SK-N-SH (cell line): ENCODE data around the gene SHC3. TPM values are rescaled to one million over a fixed set of nuclear protein-coding genes. Genes with fewer than 3 reads are reported as not detected.

Source experiments
- CTCF ChIA-PET: fragments of 300-600, 350-600 bp; formaldehyde crosslinking; extraction: SDS; loops from one replicate; lab custom pipeline; 2021; lab: Yijun Ruan, JAX
- POLR2A ChIA-PET: fragments of 350-600 bp; sonication (Branson Sonifier 250); formaldehyde crosslinking; extraction: SDS; loops from one replicate; lab custom pipeline; 2020; ENCODE audit warnings: antibody characterized with exemption, inconsistent platforms; lab: Yijun Ruan, JAX
- DNase-seq: peaks from one replicate; pipeline ENCODE4 v3.0.0; 2012
- H2AFZ ChIP-seq: fragments of 200-600 bp; sonication (generic); 2 replicates; pipeline ENCODE4 v1.8.1; 2016; ENCODE audit warnings: antibody characterized with exemption, mild to moderate bottlenecking, low read depth
- H3F3A ChIP-seq: fragments of 200-600 bp; sonication (generic); replicated peaks from 2 replicates; pipeline ENCODE3; 2016; ENCODE audit warnings: antibody characterized with exemption, mild to moderate bottlenecking; ENCODE audit not compliant: insufficient read depth
- H3K27ac ChIP-seq, 2 experiments: fragments of 200-500 bp in 1 of 2; fragments of 200-600 bp in 1 of 2; sonication (Bioruptor generic) in 1 of 2; sonication (generic), shearing (Covaris generic) in 1 of 2; 2 replicates each; pipeline versions ENCODE4 v1.5.1 to v1.6.1; 2014 to 2016; ENCODE audit warnings: low read depth in 2 of 2, inconsistent platforms in 1 of 2, low read length in 1 of 2, mild to moderate bottlenecking in 1 of 2, mixed read lengths in 1 of 2
- H3K27me3 ChIP-seq: fragments of 200-600 bp; sonication (generic), shearing (Covaris generic); 2 replicates; pipeline ENCODE4 v1.6.1; 2016; ENCODE audit warnings: mixed run types; ENCODE audit not compliant: insufficient read depth
- H3K36me3 ChIP-seq, 2 experiments: fragments of 200-500 bp in 1 of 2; fragments of 200-600 bp in 1 of 2; sonication (Bioruptor generic) in 1 of 2; sonication (generic) in 1 of 2; replicated peaks in 1 of 2; 2 replicates each; pipeline versions ENCODE3 to v1.5.1; 2014 to 2016; ENCODE audit warnings: low read length in 1 of 2, mild to moderate bottlenecking in 1 of 2; ENCODE audit not compliant: insufficient read depth in 2 of 2, control insufficient read depth in 1 of 2
- H3K4me1 ChIP-seq, 2 experiments: fragments of 200-500 bp in 1 of 2; fragments of 200-600 bp in 1 of 2; sonication (Bioruptor generic) in 1 of 2; sonication (generic), shearing (Covaris generic) in 1 of 2; 2 replicates each; pipeline versions ENCODE4 v1.5.1 to v1.6.1; 2014 to 2016; ENCODE audit warnings: low read depth in 1 of 2, low read length in 1 of 2, mixed run types in 1 of 2; ENCODE audit not compliant: insufficient read depth in 2 of 2, control insufficient read depth in 1 of 2
- H3K4me2 ChIP-seq: fragments of 200-600 bp; sonication (generic), shearing (Covaris generic); 2 replicates; pipeline ENCODE4 v1.6.1; 2017; ENCODE audit warnings: mixed run types
- H3K4me3 ChIP-seq, 2 experiments: fragments of 200-500 bp in 1 of 2; fragments of 200-600 bp in 1 of 2; sonication (Bioruptor generic) in 1 of 2; sonication (generic), shearing (Covaris generic) in 1 of 2; 2 replicates each; pipeline versions ENCODE4 v1.5.1 to v1.8.1; 2014 to 2016; ENCODE audit warnings: low read depth in 2 of 2, inconsistent platforms in 1 of 2, low read length in 1 of 2, mild to moderate bottlenecking in 1 of 2, mixed read lengths in 1 of 2, moderate library complexity in 1 of 2
- H3K79me2 ChIP-seq: fragments of 200-600 bp; sonication (generic); 2 replicates; pipeline ENCODE4 v1.8.1; 2017; ENCODE audit warnings: mild to moderate bottlenecking; ENCODE audit not compliant: insufficient read depth
- H3K9ac ChIP-seq: fragments of 200-600 bp; sonication (generic); 2 replicates; pipeline ENCODE4 v1.6.1; 2017; ENCODE audit warnings: mixed run types
- H3K9me2 ChIP-seq: fragments of 200-600 bp; sonication (generic); 2 replicates; pipeline ENCODE4 v1.6.1; 2017; ENCODE audit warnings: mixed run types
- H3K9me3 ChIP-seq: fragments of 200-600 bp; sonication (generic); 2 replicates; pipeline ENCODE4 v1.6.1; 2017; ENCODE audit warnings: mixed run types, mild to moderate bottlenecking, moderate library complexity
- H4K20me1 ChIP-seq: fragments of 200-600 bp; sonication (generic); 2 replicates; pipeline ENCODE4 v1.6.1; 2017; ENCODE audit warnings: mild to moderate bottlenecking, mixed run types; ENCODE audit not compliant: insufficient read depth
- CHD2 ChIP-seq: fragments of 150-350 bp; IDR thresholded peaks from 2 replicates; pipeline ENCODE4 v1.6.1; 2018; ENCODE audit warnings: low read length; ENCODE audit not compliant: partially characterized antibody
- ELF1 ChIP-seq: IDR thresholded peaks from 2 replicates; pipeline ENCODE4 v1.4.0; 2012
- EP300 ChIP-seq, 2 experiments: IDR thresholded peaks; 2 replicates each; pipeline versions ENCODE4 v1.4.0 to v1.6.1; 2012; ENCODE audit warnings: borderline replicate concordance in 1 of 2, low read depth in 1 of 2, low read length in 1 of 2
- EZH2phosphoT487 ChIP-seq: fragments of 200-600 bp; sonication (generic); IDR thresholded peaks from 2 replicates; pipeline ENCODE4 v1.6.1; 2017; ENCODE audit warnings: low read depth, mixed run types, mild to moderate bottlenecking, antibody characterized with exemption, moderate library complexity, borderline replicate concordance
- FOXM1 ChIP-seq: IDR thresholded peaks from 2 replicates; pipeline ENCODE4 v1.4.0; 2012; ENCODE audit warnings: low read depth, mild to moderate bottlenecking
- GABPA ChIP-seq: IDR thresholded peaks from 2 replicates; pipeline ENCODE4 v1.4.0; 2012; ENCODE audit warnings: low read depth, mild to moderate bottlenecking
- GATA2 ChIP-seq: sonication (generic); formaldehyde crosslinking; IDR thresholded peaks from 2 replicates; pipeline ENCODE4 v1.5.0; 2020; ENCODE audit warnings: mild to moderate bottlenecking, missing genetic modification reagents
- JUND ChIP-seq: IDR thresholded peaks from 2 replicates; pipeline ENCODE4 v1.4.0; 2012
- MEF2A ChIP-seq: IDR thresholded peaks from 2 replicates; pipeline ENCODE4 v1.4.0; 2012; ENCODE audit warnings: low read depth, borderline replicate concordance
- MXI1 ChIP-seq: IDR thresholded peaks from 2 replicates; pipeline ENCODE4 v1.6.1; 2012; ENCODE audit warnings: mild to moderate bottlenecking, low read depth, low read length, improper control_type of control experiment
- NRF1 ChIP-seq: IDR thresholded peaks from 2 replicates; pipeline ENCODE4 v1.6.1; 2012; ENCODE audit warnings: low read depth, mild to moderate bottlenecking, low read length
- RAD21 ChIP-seq: IDR thresholded peaks from 2 replicates; pipeline ENCODE4 v1.6.1; 2012; ENCODE audit warnings: mild to moderate bottlenecking, low read length
- RCOR1 ChIP-seq: fragments of 150-350 bp; IDR thresholded peaks from 2 replicates; pipeline ENCODE4 v1.6.1; 2017; ENCODE audit warnings: antibody characterized with exemption, low read length
- RXRA ChIP-seq: IDR thresholded peaks from 2 replicates; pipeline ENCODE4 v1.4.0; 2012; ENCODE audit warnings: low read depth, mild to moderate bottlenecking, borderline replicate concordance
- SIN3A ChIP-seq: IDR thresholded peaks from 2 replicates; pipeline ENCODE4 v1.6.1; 2012; ENCODE audit warnings: low read depth, mild to moderate bottlenecking, low read length, moderate library complexity, borderline replicate concordance
- TEAD4 ChIP-seq: IDR thresholded peaks from 2 replicates; pipeline ENCODE4 v1.4.0; 2012; ENCODE audit warnings: mild to moderate bottlenecking, borderline replicate concordance; ENCODE audit not compliant: insufficient read depth
- YY1 ChIP-seq: IDR thresholded peaks from 2 replicates; pipeline ENCODE4 v1.4.0; 2012; ENCODE audit warnings: low read depth, mild to moderate bottlenecking
- WGBS: methylation state at CpG from one replicate; pipeline ENCODE4 v1.1.6; 2017; ENCODE audit warnings: low lambda C conversion rate; 5-methylcytosine and 5-hydroxymethylcytosine counted together
- polyA plus RNA-seq, 3 experiments: library from polyadenylated mRNA; depleted of rRNA; stranded (reverse); fragments of >200 nt; gene quantifications; 2 replicates each; pipeline ENCODE4 v1.2.3, GENCODE V29; 2012
- TF ChIP-seq, protein P1 (sequence below): fragments of 200-600 bp; sonication (generic); IDR thresholded peaks from 2 replicates; pipeline ENCODE4 v1.6.1; 2017; ENCODE audit warnings: antibody characterized with exemption, mild to moderate bottlenecking, moderate library complexity
- TF ChIP-seq, protein P2 (sequence below): IDR thresholded peaks from 2 replicates; pipeline ENCODE4 v1.4.0; 2012; ENCODE audit warnings: low read depth, borderline replicate concordance
- TF ChIP-seq, protein P3 (sequence below): IDR thresholded peaks from 2 replicates; pipeline ENCODE4; 2012
- TF ChIP-seq, protein P4 (sequence below): IDR thresholded peaks from 2 replicates; pipeline ENCODE4 v1.6.1; 2012; ENCODE audit warnings: mild to moderate bottlenecking, low read depth, low read length, moderate library complexity
- TF ChIP-seq, protein P5 (sequence below): IDR thresholded peaks from 2 replicates; pipeline ENCODE4 v1.4.0; 2012; ENCODE audit warnings: low read depth, borderline replicate concordance

Gene SHC3
- polyA plus RNA-seq, 1 of the 3 experiments (the other 2 are of a cell fraction): 3.2 TPM

DNA sequence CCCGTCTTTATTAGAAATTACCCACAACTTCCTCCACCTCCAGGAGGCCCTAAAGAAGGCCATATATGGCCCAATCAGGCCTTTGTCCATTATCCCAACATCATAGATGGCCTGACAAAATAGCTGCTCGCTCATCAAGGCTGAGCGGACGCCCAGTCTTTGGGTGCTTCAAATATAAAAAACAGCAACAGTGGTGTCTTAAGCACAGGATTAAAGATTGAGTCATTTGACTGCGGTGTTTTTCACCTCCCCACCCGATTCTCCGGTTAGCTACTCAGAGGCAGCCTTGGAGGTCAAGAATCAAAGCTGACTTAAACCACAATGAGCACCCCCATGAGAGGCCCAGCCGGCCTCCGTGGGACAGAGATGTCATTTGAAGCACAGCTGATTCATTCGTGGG is 168.6 kb downstream of the SHC3 start:
- no peaks in the 10 kb centered on the region for H3K9me2 ChIP-seq
- TF ChIP-seq SIN3A (no peak), JUND (no peak), GATA2 (CRISPR knock-in tag) (no peak), EZH2phosphoT487 (no peak), RXRA (no peak), FOXM1 (no peak), CHD2 (no peak), NRF1 (no peak)
- TF ChIP-seq, protein P1, sequence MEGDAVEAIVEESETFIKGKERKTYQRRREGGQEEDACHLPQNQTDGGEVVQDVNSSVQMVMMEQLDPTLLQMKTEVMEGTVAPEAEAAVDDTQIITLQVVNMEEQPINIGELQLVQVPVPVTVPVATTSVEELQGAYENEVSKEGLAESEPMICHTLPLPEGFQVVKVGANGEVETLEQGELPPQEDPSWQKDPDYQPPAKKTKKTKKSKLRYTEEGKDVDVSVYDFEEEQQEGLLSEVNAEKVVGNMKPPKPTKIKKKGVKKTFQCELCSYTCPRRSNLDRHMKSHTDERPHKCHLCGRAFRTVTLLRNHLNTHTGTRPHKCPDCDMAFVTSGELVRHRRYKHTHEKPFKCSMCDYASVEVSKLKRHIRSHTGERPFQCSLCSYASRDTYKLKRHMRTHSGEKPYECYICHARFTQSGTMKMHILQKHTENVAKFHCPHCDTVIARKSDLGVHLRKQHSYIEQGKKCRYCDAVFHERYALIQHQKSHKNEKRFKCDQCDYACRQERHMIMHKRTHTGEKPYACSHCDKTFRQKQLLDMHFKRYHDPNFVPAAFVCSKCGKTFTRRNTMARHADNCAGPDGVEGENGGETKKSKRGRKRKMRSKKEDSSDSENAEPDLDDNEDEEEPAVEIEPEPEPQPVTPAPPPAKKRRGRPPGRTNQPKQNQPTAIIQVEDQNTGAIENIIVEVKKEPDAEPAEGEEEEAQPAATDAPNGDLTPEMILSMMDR: no peak
- TF ChIP-seq, protein P2, sequence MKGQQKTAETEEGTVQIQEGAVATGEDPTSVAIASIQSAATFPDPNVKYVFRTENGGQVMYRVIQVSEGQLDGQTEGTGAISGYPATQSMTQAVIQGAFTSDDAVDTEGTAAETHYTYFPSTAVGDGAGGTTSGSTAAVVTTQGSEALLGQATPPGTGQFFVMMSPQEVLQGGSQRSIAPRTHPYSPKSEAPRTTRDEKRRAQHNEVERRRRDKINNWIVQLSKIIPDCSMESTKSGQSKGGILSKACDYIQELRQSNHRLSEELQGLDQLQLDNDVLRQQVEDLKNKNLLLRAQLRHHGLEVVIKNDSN: no peak
- TF ChIP-seq, protein P3, sequence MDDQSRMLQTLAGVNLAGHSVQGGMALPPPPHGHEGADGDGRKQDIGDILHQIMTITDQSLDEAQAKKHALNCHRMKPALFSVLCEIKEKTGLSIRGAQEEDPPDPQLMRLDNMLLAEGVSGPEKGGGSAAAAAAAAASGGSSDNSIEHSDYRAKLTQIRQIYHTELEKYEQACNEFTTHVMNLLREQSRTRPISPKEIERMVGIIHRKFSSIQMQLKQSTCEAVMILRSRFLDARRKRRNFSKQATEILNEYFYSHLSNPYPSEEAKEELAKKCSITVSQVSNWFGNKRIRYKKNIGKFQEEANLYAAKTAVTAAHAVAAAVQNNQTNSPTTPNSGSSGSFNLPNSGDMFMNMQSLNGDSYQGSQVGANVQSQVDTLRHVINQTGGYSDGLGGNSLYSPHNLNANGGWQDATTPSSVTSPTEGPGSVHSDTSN: no peak
- TF ChIP-seq, all 33 proteins: peak for 0
- Histone ChIP-seq H3K9me3 (no peaks in the 10 kb centered on the region), H3K27me3 (no peaks in the 10 kb centered on the region), H3K36me3 (peaks cover 0 to 3% of the 10 kb centered on the region in 2 experiments), H3K27ac (no peak overlapping the region), H3K4me1 (peaks cover 9 to 17% of the 10 kb centered on the region in 2 experiments; a peak in 3 of 4 replicates), H3K4me3 (no peak overlapping the region), H2AFZ (no peak overlapping the region), H3K79me2 (no peaks in the 10 kb centered on the region), H3K4me2 (no peak overlapping the region), H3K9ac (no peak overlapping the region), H4K20me1 (no peaks in the 10 kb centered on the region), H3F3A (no peaks in the 10 kb centered on the region)
- DNase-seq: no peak
- WGBS: 77% methylated on average over 7 of the region's 10 CpGs
- ChIA-PET CTCF (interaction anchor here (1.7 to 1.8 kb wide), 2 partner anchors 9 to 417 kb away, joined by 4 to 8 read pairs; no protein-coding TSS in a partner anchor), POLR2A (no interaction called here)

DNA sequence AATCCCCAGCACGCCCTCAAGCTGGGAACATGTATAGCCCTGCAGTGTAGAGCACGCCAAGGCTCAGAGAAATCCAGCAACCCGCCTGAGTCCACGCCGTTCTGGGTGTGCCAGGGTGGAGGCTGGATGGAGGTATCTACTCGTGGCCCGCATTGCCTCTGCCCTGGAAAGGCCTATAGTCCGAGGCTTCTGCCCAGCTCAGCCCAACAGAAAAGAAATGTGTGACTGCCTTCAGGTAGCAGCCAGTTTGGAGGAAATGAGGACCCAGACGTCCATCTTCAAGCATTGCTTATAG is 169.1 kb downstream of the SHC3 start:
- no peak for DNase-seq
- Histone ChIP-seq H3K9ac (no peak overlapping the region), H3F3A (no peaks in the 10 kb centered on the region), H3K79me2 (no peaks in the 10 kb centered on the region), H2AFZ (no peak overlapping the region), H3K4me2 (no peak overlapping the region), H4K20me1 (no peaks in the 10 kb centered on the region), H3K27ac (no peak overlapping the region), H3K27me3 (no peaks in the 10 kb centered on the region), H3K9me3 (no peaks in the 10 kb centered on the region), H3K4me3 (no peak overlapping the region), H3K9me2 (no peaks in the 10 kb centered on the region), H3K36me3 (peaks cover 0 to 3% of the 10 kb centered on the region in 2 experiments), H3K4me1 (peaks cover 9 to 17% of the 10 kb centered on the region in 2 experiments; a peak in 3 of 4 replicates)
- CTCF ChIA-PET: interaction anchor here (1.8 kb wide), 1 partner anchor 9 kb away, joined by 8 read pairs; no protein-coding TSS in a partner anchor
- POLR2A ChIA-PET: no interaction called here
- WGBS: 96% methylated on average over 7 of the region's 9 CpGs
- TF ChIP-seq RAD21 (no peak), TEAD4 (no peak), EP300 (IDR thresholded peaks at IDR 0.05; ENCODE audit: borderline replicate concordance in 1 of 2, low read depth in 1 of 2, low read length in 1 of 2) (no peak), RCOR1 (no peak), YY1 (no peak), ELF1 (no peak), GABPA (no peak), MEF2A (no peak), MXI1 (no peak)
- TF ChIP-seq, protein P4, sequence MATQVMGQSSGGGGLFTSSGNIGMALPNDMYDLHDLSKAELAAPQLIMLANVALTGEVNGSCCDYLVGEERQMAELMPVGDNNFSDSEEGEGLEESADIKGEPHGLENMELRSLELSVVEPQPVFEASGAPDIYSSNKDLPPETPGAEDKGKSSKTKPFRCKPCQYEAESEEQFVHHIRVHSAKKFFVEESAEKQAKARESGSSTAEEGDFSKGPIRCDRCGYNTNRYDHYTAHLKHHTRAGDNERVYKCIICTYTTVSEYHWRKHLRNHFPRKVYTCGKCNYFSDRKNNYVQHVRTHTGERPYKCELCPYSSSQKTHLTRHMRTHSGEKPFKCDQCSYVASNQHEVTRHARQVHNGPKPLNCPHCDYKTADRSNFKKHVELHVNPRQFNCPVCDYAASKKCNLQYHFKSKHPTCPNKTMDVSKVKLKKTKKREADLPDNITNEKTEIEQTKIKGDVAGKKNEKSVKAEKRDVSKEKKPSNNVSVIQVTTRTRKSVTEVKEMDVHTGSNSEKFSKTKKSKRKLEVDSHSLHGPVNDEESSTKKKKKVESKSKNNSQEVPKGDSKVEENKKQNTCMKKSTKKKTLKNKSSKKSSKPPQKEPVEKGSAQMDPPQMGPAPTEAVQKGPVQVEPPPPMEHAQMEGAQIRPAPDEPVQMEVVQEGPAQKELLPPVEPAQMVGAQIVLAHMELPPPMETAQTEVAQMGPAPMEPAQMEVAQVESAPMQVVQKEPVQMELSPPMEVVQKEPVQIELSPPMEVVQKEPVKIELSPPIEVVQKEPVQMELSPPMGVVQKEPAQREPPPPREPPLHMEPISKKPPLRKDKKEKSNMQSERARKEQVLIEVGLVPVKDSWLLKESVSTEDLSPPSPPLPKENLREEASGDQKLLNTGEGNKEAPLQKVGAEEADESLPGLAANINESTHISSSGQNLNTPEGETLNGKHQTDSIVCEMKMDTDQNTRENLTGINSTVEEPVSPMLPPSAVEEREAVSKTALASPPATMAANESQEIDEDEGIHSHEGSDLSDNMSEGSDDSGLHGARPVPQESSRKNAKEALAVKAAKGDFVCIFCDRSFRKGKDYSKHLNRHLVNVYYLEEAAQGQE: no peak
- TF ChIP-seq, protein P5, sequence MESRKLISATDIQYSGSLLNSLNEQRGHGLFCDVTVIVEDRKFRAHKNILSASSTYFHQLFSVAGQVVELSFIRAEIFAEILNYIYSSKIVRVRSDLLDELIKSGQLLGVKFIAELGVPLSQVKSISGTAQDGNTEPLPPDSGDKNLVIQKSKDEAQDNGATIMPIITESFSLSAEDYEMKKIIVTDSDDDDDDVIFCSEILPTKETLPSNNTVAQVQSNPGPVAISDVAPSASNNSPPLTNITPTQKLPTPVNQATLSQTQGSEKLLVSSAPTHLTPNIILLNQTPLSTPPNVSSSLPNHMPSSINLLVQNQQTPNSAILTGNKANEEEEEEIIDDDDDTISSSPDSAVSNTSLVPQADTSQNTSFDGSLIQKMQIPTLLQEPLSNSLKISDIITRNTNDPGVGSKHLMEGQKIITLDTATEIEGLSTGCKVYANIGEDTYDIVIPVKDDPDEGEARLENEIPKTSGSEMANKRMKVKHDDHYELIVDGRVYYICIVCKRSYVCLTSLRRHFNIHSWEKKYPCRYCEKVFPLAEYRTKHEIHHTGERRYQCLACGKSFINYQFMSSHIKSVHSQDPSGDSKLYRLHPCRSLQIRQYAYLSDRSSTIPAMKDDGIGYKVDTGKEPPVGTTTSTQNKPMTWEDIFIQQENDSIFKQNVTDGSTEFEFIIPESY: no peak
